Measurements from ENCODE around the gene NR3C1. TPM values are rescaled to one million over a fixed set of nuclear protein-coding genes. Genes with fewer than 3 reads are reported as not detected.

The NR3C1 gene
- total RNA-seq, 1 experiment from 2014 or later: 16.0 TPM

DNA sequence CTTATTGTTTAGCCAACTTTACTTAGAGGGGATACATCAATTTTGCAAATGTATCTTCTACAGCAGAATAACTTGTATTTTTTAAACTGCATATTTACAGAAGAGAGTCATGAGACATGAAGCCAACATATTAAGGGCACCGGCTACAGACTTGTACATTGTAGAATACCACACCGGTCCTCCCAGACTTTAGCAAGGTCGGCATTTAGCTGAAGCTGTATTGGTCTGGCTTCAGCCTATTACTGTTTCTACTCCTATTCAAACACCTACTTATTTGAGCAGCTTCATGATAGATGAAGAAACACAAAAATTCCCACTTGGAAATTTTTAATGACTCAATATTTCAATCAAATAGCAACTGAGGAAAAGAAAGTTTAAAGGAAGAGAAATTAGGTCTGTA, 33.0 kb downstream of the NR3C1 start:
- no peak overlapping the region for H2AFZ ChIP-seq (ENCODE audit: low read depth, low read length, poor library complexity, severe bottlenecking)
- ATAC-seq (no peak), DNase-seq (ENCODE audit: low read depth, low spot score) (no peak)
- no peak overlapping the region for H3K4me2 ChIP-seq (ENCODE audit: low read length)
- no peaks in the 10 kb centered on the region for H3K27me3 ChIP-seq (ENCODE audit: insufficient read depth, low read length)
- H3K4me3 ChIP-seq (replicated peaks in 1 of 2; ENCODE audit: low read depth in 1 of 2, low read length in 2 of 2): no peak overlapping the region
- no peaks in the 10 kb centered on the region for H3K4me1 ChIP-seq (ENCODE audit: control insufficient read depth in 1 of 2, insufficient read depth in 2 of 2, low read length in 2 of 2)
- H3K27ac ChIP-seq (ENCODE audit: low read depth, low read length): no peak overlapping the region
- TF ChIP-seq, protein P1, sequence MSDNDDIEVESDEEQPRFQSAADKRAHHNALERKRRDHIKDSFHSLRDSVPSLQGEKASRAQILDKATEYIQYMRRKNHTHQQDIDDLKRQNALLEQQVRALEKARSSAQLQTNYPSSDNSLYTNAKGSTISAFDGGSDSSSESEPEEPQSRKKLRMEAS (IDR thresholded peaks at IDR 0.05): no peak
- TF ChIP-seq ZNF274 (IDR thresholded peaks at IDR 0.05; ENCODE audit: low read depth, low read length) (no peak), SIN3A (IDR thresholded peaks at IDR 0.05; ENCODE audit: low read depth) (no peak), FOSL1 (IDR thresholded peaks at IDR 0.05; ENCODE audit: low read depth) (no peak), JUND (IDR thresholded peaks at IDR 0.05) (no peak), EZH2 (IDR thresholded peaks at IDR 0.05) (no peak), YY1 (IDR thresholded peaks at IDR 0.05; ENCODE audit: extremely low read depth, insufficient replicate concordance, low read depth, low read length) (no peak), CEBPB (IDR thresholded peaks at IDR 0.05; ENCODE audit: low read depth) (no peak), ELF1 (IDR thresholded peaks at IDR 0.05; ENCODE audit: borderline replicate concordance, low read depth) (no peak), CBX3 (IDR thresholded peaks at IDR 0.05; ENCODE audit: low read depth) (no peak)
- TF ChIP-seq, protein P2, sequence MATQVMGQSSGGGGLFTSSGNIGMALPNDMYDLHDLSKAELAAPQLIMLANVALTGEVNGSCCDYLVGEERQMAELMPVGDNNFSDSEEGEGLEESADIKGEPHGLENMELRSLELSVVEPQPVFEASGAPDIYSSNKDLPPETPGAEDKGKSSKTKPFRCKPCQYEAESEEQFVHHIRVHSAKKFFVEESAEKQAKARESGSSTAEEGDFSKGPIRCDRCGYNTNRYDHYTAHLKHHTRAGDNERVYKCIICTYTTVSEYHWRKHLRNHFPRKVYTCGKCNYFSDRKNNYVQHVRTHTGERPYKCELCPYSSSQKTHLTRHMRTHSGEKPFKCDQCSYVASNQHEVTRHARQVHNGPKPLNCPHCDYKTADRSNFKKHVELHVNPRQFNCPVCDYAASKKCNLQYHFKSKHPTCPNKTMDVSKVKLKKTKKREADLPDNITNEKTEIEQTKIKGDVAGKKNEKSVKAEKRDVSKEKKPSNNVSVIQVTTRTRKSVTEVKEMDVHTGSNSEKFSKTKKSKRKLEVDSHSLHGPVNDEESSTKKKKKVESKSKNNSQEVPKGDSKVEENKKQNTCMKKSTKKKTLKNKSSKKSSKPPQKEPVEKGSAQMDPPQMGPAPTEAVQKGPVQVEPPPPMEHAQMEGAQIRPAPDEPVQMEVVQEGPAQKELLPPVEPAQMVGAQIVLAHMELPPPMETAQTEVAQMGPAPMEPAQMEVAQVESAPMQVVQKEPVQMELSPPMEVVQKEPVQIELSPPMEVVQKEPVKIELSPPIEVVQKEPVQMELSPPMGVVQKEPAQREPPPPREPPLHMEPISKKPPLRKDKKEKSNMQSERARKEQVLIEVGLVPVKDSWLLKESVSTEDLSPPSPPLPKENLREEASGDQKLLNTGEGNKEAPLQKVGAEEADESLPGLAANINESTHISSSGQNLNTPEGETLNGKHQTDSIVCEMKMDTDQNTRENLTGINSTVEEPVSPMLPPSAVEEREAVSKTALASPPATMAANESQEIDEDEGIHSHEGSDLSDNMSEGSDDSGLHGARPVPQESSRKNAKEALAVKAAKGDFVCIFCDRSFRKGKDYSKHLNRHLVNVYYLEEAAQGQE (IDR thresholded peaks at IDR 0.05; ENCODE audit: low read depth): no peak
- no peaks in the 10 kb centered on the region for H3K9me3 ChIP-seq (ENCODE audit: control insufficient read depth in 1 of 2, insufficient read depth in 1 of 2, low read depth in 1 of 2, low read length in 2 of 2)
- H3K79me2 ChIP-seq (ENCODE audit: insufficient read depth, low read length): peaks cover 5% of the 10 kb centered on the region
- no peaks in the 10 kb centered on the region for H3K36me3 ChIP-seq (ENCODE audit: control insufficient read depth in 1 of 2, insufficient read depth in 2 of 2, low read length in 2 of 2)
- H3K9ac ChIP-seq (ENCODE audit: low read length): no peak overlapping the region
- ChIA-PET POLR2A (no interaction called here), RAD21 (ENCODE audit: low non-redundant PET in 1 of 2, low total read pairs in 2 of 2, uncharacterized antibody in 2 of 2, unreplicated experiment in 2 of 2) (no interaction called here), CTCF (no interaction called here)
- no TSS peak for BruUV-seq (replicated peaks)
- H4K20me1 ChIP-seq (ENCODE audit: insufficient read depth): no peaks in the 10 kb centered on the region
- intact Hi-C loops (cut with micrococcal nuclease): no loop called here
- no peaks in the 10 kb centered on the region for H3K9me2 ChIP-seq (ENCODE audit: insufficient read depth)

Measured in HCT116 (cell line).